K562 (cell line): ENCODE data around the gene SHISA8. TPM values are rescaled to one million over a fixed set of nuclear protein-coding genes. Genes with fewer than 3 reads are reported as not detected.

Experiments used
- COPS2 ChIP-seq: fragments of 450-650 bp; conservative IDR thresholded peaks from 2 replicates; pipeline ENCODE4 v1.6.1; 2016; ENCODE audit warnings: mild to moderate bottlenecking, moderate library complexity
- HES1 ChIP-seq: fragments of 450-650 bp; IDR thresholded peaks from 2 replicates; pipeline ENCODE4 v1.6.1; 2016; ENCODE audit warnings: low read depth, mild to moderate bottlenecking, moderate library complexity
- RCOR1 ChIP-seq, 2 experiments: IDR thresholded peaks; 2 replicates each; pipeline ENCODE4 v1.6.1; 2012; ENCODE audit warnings: low read depth in 2 of 2, low read length in 2 of 2, borderline replicate concordance in 1 of 2, improper control_type of control experiment in 1 of 2
- ZNF121 ChIP-seq: sonication (generic); formaldehyde crosslinking; conservative IDR thresholded peaks from 2 replicates; pipeline ENCODE4 v1.8.0; 2022; ENCODE audit warnings: missing genetic modification reagents
- ZNF408 ChIP-seq: fragments of 250-450 bp; sonication (Bioruptor Pico); IDR thresholded peaks from 2 replicates; pipeline ENCODE4 v1.4.0; 2020; ENCODE audit warnings: low read depth, mild to moderate bottlenecking, moderate library complexity
- polyA plus RNA-seq, 8 experiments: library from polyadenylated mRNA; depleted of rRNA in 4 of 8; stranded (reverse) in 5 of 8; unstranded in 3 of 8; fragments of >200 nt; fragmentation: Nextera tagmentation in 2 of 8; fragmentation: Illumina TruSeq in 1 of 8; extraction: Ambion mirVana in 2 of 8; extraction: Trizol in 1 of 8; gene quantifications; 2 replicates each; pipeline versions ENCODE4 v1.2.1 to v1.2.3, GENCODE V29; 2011 to 2014; ENCODE audit warnings: inconsistent platforms in 1 of 8, missing spikeins in 1 of 8
- total RNA-seq, 7 experiments: library from RNA; depleted of rRNA in 6 of 7; stranded (reverse); fragments of >200 nt in 6 of 7; fragmentation: Illumina TruSeq in 2 of 7; extraction: Trizol in 2 of 7; gene quantifications; 2 replicates each; pipeline versions ENCODE4 v1.2.1 to v1.2.3, GENCODE V29; 2011 to 2021; ENCODE audit warnings: low replicate concordance in 1 of 7
- TF ChIP-seq, protein P1 (sequence below): fragments of 450-650 bp; IDR thresholded peaks from 2 replicates; pipeline ENCODE4 v1.6.1; 2016; ENCODE audit warnings: low read depth
- TF ChIP-seq, protein P2 (sequence below), 2 experiments: fragments of 450-650 bp in 1 of 2; sonication (generic) in 1 of 2; formaldehyde crosslinking; conservative IDR thresholded peaks; 2 replicates each; pipeline versions ENCODE4 v1.4.0 to v1.8.1; 2020 to 2022; ENCODE audit warnings: mild to moderate bottlenecking in 1 of 2, missing genetic modification reagents in 1 of 2

The SHISA8 gene
- total and polyA plus RNA-seq, 9 of the 15 experiments (the other 6 are each of a cell fraction or from before 2014, with no cell fraction given) = 0.07 to 3.3 (median 1.1) TPM; not detected in 4

- no peak for TF ChIP-seq ZNF408 (CRISPR knock-in tag)
- TF ChIP-seq ZNF121 (CRISPR knock-in tag) = no peak
- TF ChIP-seq, protein P1, sequence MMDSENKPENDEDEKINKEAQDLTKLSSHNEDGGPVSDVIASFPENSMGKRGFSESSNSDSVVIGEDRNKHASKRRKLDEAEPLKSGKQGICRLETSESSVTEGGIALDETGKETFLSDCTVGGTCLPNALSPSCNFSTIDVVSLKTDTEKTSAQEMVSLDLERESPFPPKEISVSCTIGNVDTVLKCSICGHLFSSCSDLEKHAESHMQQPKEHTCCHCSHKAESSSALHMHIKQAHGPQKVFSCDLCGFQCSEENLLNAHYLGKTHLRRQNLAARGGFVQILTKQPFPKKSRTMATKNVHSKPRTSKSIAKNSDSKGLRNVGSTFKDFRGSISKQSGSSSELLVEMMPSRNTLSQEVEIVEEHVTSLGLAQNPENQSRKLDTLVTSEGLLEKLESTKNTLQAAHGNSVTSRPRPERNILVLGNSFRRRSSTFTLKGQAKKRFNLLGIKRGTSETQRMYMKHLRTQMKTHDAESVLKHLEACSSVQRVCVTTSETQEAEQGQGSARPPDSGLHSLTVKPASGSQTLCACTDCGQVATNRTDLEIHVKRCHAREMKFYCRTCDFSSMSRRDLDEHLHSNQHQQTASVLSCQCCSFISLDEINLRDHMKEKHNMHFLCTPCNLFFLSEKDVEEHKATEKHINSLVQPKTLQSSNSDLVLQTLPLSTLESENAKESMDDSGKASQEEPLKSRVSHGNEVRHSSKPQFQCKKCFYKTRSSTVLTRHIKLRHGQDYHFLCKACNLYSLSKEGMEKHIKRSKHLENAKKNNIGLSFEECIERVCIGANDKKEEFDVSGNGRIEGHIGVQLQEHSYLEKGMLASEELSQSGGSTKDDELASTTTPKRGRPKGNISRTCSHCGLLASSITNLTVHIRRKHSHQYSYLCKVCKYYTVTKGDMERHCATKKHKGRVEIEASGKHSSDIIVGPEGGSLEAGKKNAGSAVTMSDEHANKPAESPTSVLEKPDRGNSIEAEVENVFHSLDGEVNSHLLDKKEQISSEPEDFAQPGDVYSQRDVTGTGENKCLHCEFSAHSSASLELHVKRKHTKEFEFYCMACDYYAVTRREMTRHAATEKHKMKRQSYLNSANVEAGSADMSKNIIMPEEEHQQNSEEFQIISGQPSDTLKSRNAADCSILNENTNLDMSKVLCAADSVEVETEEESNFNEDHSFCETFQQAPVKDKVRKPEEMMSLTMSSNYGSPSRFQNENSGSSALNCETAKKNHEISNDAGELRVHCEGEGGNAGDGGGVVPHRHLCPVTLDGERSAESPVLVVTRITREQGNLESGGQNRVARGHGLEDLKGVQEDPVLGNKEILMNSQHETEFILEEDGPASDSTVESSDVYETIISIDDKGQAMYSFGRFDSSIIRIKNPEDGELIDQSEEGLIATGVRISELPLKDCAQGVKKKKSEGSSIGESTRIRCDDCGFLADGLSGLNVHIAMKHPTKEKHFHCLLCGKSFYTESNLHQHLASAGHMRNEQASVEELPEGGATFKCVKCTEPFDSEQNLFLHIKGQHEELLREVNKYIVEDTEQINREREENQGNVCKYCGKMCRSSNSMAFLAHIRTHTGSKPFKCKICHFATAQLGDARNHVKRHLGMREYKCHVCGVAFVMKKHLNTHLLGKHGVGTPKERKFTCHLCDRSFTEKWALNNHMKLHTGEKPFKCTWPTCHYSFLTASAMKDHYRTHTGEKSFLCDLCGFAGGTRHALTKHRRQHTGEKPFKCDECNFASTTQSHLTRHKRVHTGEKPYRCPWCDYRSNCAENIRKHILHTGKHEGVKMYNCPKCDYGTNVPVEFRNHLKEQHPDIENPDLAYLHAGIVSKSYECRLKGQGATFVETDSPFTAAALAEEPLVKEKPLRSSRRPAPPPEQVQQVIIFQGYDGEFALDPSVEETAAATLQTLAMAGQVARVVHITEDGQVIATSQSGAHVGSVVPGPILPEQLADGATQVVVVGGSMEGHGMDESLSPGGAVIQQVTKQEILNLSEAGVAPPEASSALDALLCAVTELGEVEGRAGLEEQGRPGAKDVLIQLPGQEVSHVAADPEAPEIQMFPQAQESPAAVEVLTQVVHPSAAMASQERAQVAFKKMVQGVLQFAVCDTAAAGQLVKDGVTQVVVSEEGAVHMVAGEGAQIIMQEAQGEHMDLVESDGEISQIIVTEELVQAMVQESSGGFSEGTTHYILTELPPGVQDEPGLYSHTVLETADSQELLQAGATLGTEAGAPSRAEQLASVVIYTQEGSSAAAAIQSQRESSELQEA = no peak
- no peak for TF ChIP-seq HES1
- TF ChIP-seq, protein P2, sequence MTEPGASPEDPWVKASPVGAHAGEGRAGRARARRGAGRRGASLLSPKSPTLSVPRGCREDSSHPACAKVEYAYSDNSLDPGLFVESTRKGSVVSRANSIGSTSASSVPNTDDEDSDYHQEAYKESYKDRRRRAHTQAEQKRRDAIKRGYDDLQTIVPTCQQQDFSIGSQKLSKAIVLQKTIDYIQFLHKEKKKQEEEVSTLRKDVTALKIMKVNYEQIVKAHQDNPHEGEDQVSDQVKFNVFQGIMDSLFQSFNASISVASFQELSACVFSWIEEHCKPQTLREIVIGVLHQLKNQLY (CRISPR knock-in tag; conservative IDR thresholded peaks at IDR 0.05) = no peak
- no peak for TF ChIP-seq COPS2
- no peak for TF ChIP-seq RCOR1 (IDR thresholded peaks at IDR 0.05; ENCODE audit: borderline replicate concordance in 1 of 2, low read depth in 2 of 2, low read length in 2 of 2)
Measured at GRCh38 chr22:41964112-41964491, 49.2 kb upstream of the SHISA8 start (continued).
